Stimulated activated CD4-positive, alpha-beta T cell treated with anti-CD3 and anti-CD28 coated beads, Interleukin-1b, Interleukin-23, amount 100 ng/mL, for 24 hours (primary cell): ENCODE results near the gene MPZL1.
A peak's percentile ranks its signal among the peaks of the same experiment; 100 is the strongest.

Experiments used
- DNase-seq, 4 experiments: peaks; one replicate each; pipeline ENCODE4 v3.0.0-alpha.2; 2020; ENCODE audit warnings: low read depth in 4 of 4, low spot score in 1 of 4

MPZL1 gene

GRCh38 chr1:167721617-167722151 is at the start of gene MPZL1:
Gene MPZL1 (plus strand): TSS chr1:167721982. CDS start chr1:167722152, 170 bp downstream.
- peak; percentile 82 to 90 (median 90) for DNase-seq

DNA sequence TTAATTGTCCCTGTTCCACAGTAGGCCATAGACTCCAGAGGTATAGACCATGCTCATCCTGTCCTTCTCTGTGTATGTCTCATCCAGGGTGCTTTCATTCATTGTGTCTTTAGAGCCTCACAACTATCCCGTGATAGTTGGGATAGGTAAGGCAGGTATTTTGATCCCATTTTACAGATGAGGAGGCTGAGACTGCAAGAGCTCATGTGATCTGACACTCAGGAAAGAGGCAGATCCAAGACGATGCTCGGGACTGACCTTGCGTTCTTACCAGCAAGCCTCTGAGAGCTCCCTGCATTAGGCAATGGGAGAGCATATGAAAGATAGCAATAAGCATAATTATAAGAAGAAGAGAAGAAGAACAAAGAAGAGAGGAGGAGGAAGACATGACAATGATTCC is 49.0 kb upstream of the MPZL1 start:
- DNase-seq, result no peak

DNA sequence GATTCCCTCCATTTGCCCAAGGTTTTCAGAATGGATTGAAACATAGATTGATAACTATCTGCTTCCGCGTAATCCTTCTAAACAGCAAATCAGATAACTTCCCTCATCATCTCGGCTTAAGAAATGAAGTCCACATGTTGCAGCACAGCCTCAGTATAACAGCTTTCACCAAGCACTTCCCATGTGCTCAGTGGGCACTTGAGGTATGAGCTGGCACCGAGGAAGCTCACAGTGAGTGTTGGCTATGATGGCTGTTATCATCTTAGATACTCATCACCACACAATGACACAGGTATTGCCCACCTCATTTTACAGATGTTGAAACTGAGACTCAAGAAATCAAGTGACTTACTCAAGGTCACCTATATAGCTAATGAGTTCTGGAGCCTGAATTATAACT is 48.5 kb upstream of the MPZL1 start:
- DNase-seq, result no peak

DNA sequence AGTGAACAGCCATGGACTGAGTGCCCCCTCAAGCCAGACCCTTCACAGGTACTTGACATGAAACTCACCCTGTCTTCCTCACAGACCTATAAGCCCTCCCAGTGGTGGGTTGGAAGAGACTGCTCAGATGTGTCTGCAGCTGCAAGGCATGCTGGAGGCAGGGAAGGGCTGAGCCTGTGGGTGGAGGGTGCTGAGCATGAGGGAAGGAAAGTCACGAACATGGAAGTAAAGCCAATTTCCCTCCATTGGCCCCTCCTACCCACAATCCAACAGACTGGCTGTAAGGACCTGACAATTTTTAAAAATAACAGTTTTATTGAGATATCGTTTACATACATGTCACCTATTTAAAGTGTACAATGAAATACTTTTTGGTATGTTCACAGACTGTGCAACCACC is 47.6 kb upstream of the MPZL1 start:
- DNase-seq, result no peak

- no peak for DNase-seq
These were observed 46.3 kb upstream of the MPZL1 start for GRCh38 chr1:167675440-167675839.

DNA sequence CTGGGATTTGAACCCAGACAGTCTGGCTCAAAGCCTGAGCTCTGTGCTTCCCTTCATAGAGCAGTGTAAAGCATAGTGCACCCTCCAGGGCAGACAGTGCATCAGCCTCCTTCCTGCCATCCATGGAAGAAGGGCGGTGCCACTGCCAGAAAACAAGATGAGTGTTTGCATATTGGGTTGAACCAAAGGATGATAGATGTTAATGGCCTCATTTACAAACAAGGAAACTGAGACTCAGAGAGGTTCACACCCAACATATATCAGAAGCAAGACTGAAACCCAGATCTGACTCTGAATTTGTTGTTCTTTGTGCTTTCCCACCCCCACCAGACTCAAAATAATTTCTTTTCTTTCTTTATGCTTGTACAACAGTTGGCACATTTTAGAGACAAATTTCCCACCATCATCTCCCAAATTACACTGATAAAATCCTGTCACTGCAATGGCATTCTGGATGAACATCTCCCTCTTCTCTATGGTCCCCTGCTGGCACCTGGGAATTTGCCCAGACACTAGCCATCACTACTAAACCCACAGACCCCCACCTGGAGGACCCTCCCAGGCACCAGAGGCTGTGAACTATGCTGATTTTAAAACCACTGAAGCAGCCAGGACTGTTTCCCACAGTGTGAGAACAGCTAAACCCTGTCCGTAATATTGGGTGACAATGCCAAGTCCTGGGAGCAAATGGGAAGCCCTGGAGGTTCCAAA is 45.4 kb upstream of the MPZL1 start:
- DNase-seq, result no peak

DNA sequence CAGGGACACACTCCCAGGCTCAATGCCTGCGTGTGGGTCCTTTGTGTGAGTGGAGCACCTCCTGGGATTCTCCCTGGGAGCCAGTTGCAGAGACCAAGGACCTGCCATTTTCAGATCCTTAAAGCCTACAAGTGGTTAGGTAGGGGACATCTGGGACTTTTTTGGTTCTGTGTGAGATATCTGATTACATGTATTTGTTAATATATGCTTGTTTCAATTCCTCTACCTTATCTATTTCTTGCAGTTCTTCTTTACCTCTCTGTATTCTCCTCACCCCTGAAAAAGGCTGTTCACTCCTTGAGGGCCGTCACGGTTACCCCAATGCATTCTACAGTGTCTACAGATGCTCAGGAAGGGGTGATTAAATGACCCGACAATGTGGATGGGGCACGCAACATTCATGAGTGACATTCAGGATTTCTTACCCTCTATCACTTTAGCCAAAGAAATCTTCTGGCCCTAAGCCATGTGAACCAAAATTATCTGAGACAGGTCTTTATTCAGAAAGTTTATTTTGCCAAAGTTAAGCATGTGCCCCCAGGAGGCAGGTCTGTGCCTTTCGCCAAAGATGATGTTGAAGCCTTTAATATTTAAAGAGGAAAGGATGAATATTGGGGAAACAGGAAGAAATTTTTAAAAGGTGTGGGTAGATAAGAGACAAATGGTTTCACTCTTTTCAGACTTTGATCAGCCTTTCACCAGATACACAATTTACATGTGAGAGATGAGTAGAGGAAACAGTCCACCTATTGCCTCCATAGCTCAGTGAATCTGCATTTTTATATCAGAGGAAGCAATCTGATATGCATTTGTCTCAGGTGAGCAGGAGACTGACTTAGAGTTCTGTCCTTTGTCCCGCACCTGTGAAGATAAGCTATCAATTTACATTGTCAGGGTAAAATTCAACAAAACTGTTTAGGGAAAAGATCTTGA is 44.6 kb upstream of the MPZL1 start:
- no peak for DNase-seq

DNA sequence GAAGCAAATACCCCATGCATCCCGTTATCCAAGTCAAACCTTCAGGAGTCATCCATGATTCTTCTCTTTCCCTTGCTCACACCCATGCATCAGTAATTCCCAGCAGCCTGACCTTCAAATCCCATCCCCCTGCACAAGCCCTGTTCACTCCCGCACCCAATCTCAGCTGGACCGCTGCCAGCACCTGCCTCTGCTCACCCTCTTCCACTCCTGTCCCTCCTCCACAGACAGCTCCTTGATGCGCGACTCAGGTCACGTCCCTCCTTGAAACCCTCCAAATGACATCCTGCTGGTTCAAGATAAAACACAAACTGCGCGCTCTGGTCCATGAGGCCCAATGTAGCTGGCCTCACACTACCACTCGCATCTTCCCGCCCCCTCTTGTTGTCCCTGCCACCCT is 43.4 kb upstream of the MPZL1 start:
- no peak for DNase-seq

- DNase-seq, result no peak
These were observed 42.9 kb upstream of the MPZL1 start for GRCh38 chr1:167678838-167679237.

- DNase-seq, result no peak
These were observed 42.1 kb upstream of the MPZL1 start for GRCh38 chr1:167679714-167680113.

GRCh38 chr1:167681024-167681423 is 40.8 kb upstream of the MPZL1 start:
- no peak for DNase-seq

DNA sequence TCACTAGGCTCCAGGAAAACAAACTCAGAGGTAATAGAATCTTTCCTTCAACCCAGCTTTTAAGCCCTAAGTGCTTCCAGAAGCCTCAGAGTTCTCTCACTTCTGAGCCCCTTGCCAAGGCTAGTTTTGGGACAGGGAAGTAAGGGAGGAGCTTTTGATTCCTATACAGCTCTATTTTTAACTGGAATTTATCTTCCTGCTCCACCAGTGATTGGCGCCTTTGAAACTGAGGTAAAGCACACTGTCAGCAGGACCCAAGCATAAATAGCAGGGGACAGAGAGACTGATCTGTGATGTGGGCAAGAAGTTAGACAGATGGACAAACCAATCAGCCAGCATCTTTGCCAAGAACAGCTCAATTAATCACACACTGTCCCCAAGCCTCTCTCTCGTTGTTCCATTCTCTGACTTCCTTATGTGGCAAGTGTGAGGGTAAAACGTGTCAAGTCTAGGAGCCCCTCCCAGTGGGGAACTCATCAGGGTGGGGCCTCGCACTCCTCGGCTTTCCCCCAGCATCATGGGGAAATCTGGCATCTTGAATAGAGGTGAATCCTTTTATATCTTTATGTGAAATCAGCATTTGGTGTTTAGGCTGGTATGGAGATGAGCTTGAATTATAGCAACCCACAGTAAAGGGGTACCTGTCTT is 40.2 kb upstream of the MPZL1 start:
- no peak for DNase-seq

DNA sequence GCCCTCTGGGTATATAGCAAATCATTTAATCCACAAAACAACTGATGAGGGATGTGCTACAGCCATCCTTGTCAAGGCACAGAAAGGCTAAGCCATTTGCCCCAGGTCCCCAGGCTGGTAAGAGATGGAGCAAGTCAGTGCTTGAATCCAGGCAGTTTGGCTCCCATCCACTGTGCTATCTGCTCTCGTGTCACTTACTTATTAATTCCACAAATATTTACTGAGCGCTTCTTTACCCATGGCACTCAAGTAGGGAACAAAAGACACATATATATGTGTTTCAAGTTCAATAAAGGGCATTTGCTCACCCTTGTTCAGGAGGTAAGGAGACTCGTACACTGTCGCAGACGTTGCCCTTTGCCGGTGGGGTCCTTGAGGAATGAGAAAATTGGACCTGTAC is 38.6 kb upstream of the MPZL1 start:
- DNase-seq, result no peak

GRCh38 chr1:167683641-167684502 is 37.9 kb upstream of the MPZL1 start:
- no peak for DNase-seq

DNA sequence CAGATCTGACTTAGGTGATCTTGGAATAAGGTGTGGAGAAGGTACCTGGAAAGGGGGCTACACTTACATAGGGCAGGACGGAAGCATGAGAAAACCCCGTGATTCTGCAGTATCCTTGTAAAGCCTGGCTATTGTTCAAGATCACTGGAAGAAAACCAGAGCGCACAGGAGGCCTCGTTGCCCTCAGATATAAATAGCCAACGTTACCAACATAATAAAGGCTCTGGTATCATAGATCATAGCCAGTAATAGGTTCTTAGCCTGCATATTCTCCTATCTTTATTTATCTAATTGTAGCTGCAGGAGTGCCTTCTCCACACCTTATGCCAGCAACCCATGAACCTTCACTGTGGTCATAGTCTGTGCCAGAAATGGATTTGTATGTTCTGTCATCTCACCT is 35.9 kb upstream of the MPZL1 start:
- DNase-seq, result no peak

GRCh38 chr1:167687919-167688519 is 33.8 kb upstream of the MPZL1 start:
- peak; percentile 70 to 79 (median 74) for DNase-seq

DNA sequence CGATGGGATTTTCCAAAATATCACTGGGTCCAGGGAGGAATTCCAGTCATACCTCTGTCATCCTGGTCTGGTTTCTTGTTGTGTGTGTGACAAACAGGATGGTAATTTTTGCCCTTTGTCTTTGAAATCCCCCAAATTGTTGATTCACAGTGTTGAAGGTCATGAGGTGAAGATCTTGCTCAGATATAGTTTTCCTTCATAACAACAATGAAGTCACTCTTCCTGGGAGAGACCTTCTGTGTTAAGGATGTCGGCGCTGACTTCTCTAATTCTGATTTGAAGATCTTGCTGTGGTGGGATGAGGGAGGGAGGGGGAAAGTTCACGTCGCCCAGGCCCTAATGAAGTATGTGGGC is 32.2 kb upstream of the MPZL1 start:
- DNase-seq, result no peak

DNA sequence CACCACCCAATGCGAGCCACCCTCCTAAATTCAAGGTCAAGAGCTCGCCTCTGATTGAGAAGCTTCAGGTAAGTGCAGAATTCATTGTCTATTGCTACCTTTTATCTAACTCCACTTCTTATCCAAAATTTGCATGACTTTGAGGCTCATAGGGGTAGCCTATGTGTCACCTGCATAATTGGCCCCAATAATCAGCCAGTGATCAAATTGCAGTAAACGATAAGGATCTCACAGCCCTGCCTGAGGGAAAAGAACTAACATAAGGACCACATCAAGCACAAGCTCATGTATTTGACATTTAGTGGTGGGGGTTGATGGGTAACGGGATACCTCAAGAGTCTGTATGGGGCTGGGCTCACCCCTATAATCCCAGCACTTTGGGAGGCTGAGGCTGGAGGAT is 31.7 kb upstream of the MPZL1 start:
- DNase-seq, result no peak

DNA sequence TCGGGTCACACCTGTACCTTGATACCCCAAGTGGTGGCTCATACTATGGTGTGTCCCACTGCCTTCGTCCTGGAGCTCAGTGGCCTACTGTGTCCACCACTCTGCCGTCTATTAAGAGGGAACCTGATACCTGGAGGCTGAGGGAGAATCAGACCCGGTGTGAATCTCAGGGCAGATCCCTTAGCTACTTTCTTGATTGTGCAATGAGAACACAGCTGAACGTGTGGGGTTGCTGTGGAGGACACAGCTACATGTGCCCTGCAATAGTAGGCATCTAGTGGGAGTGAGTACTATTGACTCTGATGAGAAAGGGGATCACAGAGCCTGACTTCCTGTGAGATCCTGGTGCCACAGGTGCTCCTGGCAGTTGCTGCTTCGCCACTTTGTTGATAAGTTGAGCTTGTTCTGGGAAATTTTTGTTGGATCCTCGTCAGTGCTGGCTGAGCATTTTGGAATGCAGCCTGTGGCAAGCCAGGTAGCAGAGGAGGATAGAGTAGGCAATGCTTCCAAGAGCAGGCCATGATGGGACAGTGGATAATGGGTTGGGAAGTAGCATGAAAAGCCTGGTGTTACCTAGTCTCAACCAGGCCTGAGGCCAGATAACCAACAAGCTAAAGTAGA is 28.2 kb upstream of the MPZL1 start:
- no peak for DNase-seq

DNA sequence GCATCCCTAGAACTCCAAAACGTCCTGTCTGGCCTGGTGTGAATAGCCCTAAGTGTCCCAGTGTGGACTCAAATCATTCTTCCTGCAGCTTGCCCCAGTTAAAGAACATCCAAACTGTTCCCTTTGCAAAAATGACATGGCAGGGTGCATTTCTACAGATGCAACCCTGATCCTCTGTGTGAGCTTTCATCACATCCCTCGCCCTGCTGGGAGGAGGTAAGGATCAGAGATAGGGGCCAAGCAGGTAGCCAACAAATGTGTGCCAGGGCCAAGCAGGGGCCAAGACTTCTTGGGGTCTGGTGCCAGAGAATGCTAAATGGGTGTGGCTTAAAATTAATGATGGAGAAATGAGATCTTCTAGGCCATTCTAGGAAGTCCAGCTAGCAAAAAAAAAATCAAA is 27.1 kb upstream of the MPZL1 start:
- no peak for DNase-seq
